Measurements from ENCODE around the gene TEDC2. TPM values are rescaled to one million over a fixed set of nuclear protein-coding genes. Genes with fewer than 3 reads are reported as not detected.
"Not testable (repeated sequence)": the region's sequence is repeated elsewhere in the genome, so short reads cannot be mapped to it uniquely, and the experiment has no call there.

The TEDC2 gene
- 22.6 and 22.8 TPM in 2 replicates for total RNA-seq (2014; rRNA removed; shearing (Covaris generic))

- DNase-seq (ENCODE audit: low read depth), result peak; percentile 96
Measured at GRCh38 chr16:2459647-2460390, at the start of gene TEDC2. TEDC2 (plus strand) TSS chr16:2460109; CDS start chr16:2460145, 36 bp downstream.

GRCh38 chr16:2415085-2415484 lies 44.8 kb upstream of the TEDC2 start:
- DNase-seq (ENCODE audit: low read depth), result no peak

DNA sequence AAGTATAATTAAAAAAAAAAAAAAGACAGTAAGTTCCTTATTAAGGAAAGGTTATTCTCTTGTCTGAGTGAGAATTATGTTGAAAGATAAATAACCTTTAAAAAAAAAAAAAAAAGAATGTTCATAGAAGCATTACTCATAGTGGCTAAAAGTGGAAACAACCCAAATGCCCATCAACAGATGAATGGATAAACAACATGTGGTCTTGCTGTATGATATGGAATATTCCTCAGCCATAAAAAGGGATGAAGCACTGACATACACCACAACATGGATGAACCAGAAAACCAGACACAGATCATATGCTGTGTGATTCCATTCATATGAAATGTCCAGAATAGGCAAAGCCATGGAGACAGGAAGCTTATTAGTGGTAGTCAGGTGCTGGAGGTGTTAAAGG lies 39.9 kb upstream of the TEDC2 start:
- DNase-seq (ENCODE audit: low read depth), result no peak

DNA sequence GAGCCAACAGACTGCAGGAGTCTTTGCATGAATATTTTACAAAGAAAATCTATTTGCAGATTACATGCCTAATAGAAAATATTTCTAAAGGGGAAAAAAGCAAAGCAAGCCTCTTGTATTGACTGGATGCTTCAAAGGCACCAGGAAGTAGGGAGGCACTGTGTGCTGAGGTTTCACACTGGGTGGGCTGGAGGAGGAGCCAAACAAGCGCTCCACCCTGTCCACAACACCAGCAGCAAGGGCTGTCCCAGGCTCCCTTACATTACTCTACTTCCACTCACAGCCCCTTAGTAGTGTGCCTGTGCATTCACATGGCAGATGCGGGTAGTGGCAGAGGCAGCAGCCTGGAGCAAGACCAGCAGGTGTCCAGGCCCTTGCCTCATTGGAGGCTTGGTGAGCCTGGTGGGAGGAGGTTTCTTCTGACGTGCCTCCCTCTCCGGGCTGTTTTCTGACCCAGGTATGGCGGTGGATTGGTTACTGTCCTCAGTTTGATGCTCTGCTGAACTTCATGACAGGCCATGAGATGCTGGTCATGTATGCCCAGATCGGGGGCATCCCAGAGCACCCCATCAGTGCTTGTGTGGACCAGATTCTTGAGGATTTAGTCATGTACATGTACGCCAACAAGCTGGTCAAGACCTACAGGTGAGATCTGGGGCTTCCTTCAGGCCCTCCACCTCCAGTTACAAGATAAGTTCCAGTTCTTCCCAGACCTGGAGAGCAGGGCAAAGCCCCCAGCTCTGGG lies 37.6 kb upstream of the TEDC2 start:
- no peak for DNase-seq (ENCODE audit: low read depth)

- DNase-seq (ENCODE audit: low read depth), result no peak
Measured at GRCh38 chr16:2424061-2425007, 35.6 kb upstream of the TEDC2 start.

- no peak for DNase-seq (ENCODE audit: low read depth)
Measured at GRCh38 chr16:2425008-2425518, 34.8 kb upstream of the TEDC2 start.

DNA sequence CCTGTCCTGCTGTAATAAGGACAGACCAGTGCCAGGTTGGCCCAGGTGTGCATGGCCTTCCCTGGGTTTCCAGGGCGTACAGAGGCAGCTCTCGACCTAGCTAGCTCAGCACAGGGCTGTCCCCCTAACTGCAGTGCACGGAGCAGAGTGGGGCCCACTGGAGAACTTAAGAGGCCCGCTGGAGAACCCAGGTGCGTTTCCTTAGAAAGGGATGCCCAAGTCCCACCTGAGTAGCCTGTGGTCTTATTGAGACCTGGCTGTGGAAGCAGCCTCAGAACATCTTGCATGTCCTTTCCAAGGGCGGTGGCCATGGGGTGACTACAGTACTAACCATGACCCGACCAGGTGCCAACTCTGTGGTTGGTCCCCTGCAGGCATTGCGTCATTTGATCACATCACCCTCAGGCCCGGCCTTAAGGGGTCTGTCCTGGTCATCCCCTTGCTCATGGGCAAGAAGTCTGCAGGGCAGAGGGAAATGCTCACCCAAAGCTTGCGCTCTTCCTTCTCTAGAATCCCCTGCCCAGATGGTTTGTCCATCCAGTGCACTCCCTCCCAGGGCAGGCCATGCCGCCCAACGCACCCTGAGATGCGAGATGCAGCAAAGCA lies 34.0 kb upstream of the TEDC2 start:
- no peak for DNase-seq (ENCODE audit: low read depth)

DNA sequence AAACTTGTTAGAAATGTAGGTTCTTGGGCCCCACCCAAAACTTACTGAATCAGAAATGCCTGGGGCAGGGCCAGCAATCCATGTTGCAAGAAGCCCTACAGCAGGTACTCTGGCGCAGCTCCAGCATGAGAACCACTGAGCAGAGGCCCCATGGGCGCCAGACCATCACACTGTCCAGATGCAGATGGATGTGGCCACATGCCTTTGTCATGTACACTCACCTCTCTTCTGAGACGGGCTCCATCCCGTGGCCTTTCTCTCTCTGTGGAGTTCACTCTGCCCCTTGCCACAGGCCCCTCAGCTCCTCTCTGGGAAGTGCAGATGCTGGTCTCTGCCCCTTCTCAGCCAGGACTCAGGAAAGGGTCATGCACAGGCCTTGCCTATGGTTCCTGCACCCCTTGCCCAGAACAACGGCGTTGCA lies 33.0 kb upstream of the TEDC2 start:
- DNase-seq (ENCODE audit: low read depth), result peak; percentile 34

DNA sequence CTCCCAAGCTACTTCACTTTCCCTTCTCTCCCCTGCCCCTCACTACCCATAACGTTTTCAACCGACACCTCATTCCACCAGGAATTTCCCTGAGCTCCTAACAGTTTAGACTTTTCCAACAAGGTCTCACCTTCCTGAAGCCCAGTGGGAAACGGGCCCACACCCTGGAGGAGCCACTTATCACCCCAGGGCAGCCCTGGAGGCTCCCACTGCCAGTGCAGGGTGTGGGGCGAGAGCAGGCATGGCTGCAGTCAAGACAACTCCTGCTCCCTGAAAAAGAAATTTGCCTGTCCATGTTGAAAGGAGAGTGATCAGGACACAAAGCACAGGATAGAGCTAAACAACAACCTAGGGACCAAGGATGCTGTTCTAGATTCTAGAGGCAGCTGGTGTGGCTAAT lies 32.4 kb upstream of the TEDC2 start:
- DNase-seq (ENCODE audit: low read depth), result no peak

GRCh38 chr16:2428051-2428783 lies 31.7 kb upstream of the TEDC2 start:
- DNase-seq (ENCODE audit: low read depth), result peak; percentile 27

- no peak for DNase-seq (ENCODE audit: low read depth)
Measured at GRCh38 chr16:2428784-2429033, 31.2 kb upstream of the TEDC2 start.

DNA sequence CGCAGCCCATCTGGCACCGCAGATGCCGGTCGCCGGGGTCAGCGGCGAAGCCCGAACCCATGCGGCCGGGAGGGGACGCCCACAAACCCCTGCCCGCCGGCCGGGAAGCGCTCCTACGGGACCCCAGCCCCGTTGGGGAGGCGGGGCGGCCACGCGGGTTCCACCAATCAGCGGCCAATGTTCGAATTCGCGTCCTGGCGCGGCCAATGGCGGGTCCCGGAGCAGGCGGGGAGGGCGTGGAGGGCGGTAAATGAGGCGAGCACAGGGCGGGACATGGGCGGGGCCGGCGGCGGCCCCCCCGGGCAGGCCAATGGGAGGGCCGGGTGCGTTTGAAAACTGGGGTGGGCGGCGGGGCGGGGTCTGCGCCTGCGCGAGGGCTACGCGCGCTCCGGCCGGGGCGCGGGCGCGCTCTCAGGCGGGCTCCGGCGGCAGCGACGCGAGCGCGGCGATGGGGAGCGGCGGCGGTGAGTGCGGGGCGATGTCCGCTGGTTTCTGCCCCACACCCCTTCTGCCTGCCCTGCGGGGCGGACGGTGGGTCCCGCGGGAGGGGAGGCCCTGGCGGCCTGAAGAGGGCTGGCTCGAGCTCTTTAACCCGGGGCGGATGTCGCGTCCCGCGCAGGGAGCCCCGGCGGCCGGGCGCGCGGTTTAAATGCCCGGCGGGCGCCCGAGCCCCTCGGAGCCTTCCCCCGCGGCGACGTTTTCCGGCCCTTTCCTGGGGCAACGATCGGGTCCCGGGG lies 30.7 kb upstream of the TEDC2 start, which contains the start of gene CCNF:
TSS of gene CCNF (plus strand) at position 414 of the 737 bp plus-strand sequence. CDS start at position 449, 35 bp downstream.
- DNase-seq (ENCODE audit: low read depth), result peak; percentile 92

- peak; percentile 37 for DNase-seq (ENCODE audit: low read depth)
Measured at GRCh38 chr16:2429771-2430663, 29.9 kb upstream of the TEDC2 start.

DNA sequence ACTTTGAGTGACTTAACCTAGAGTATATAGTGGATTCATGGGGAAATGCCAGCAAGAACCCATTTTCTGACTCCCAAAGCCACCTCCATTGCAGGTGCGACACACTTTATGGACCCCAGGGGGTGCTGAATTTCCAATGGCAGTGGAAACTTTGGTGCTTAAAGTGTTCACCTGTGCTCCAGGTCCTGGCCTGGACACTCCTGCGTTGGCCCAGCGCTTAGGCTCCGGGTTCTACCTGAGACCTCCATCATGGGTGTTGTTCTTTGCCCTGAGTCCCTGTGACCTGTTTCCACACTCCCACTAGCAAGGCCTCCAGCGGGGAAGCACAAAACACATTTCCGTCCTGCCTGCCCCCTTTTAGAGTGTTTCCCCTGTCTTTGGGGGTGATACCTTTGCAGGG lies 27.6 kb upstream of the TEDC2 start:
- DNase-seq (ENCODE audit: low read depth), result no peak

GRCh38 chr16:2432801-2433505 lies 27.0 kb upstream of the TEDC2 start:
- no peak for DNase-seq (ENCODE audit: low read depth)

DNA sequence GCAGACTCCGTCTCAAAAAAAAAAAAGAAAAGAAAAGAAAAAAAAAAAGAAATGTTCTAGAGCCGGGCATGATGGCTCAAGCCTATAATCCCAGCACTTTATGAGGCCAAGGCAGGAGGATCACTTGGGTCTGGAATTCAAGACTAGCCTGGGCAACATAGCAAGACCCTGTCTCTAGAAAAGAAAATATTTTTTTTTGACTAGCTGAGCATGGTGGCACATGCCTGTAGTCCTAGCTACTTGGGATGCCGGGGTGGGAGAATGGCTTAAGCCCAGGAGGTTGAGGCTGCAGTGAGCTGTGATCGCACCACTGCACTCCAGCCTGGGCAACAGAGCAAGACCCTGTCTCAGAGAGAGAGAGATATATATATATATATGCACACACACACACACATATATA lies 24.7 kb upstream of the TEDC2 start:
- DNase-seq (ENCODE audit: low read depth), result not testable (repeated sequence)

GRCh38 chr16:2436110-2436509 lies 23.8 kb upstream of the TEDC2 start:
- no peak for DNase-seq (ENCODE audit: low read depth)

GRCh38 chr16:2437032-2437790 lies 22.7 kb upstream of the TEDC2 start:
- no peak for DNase-seq (ENCODE audit: low read depth)

All from M059J (cell line).